ENCODE results near the gene TBRG4.

- TF ChIP-seq SNAI2 (CRISPR knock-in tag; IDR thresholded peaks at IDR 0.05) (no peak), CREB5 (CRISPR knock-in tag; IDR thresholded peaks at IDR 0.05; ENCODE audit: low read depth) (0 out of 2 replicates have a peak, but pooled peaks have one; percentile 12), ZC3H10 (CRISPR knock-in tag; IDR thresholded peaks at IDR 0.05) (no peak)
- TF ChIP-seq, protein P1, sequence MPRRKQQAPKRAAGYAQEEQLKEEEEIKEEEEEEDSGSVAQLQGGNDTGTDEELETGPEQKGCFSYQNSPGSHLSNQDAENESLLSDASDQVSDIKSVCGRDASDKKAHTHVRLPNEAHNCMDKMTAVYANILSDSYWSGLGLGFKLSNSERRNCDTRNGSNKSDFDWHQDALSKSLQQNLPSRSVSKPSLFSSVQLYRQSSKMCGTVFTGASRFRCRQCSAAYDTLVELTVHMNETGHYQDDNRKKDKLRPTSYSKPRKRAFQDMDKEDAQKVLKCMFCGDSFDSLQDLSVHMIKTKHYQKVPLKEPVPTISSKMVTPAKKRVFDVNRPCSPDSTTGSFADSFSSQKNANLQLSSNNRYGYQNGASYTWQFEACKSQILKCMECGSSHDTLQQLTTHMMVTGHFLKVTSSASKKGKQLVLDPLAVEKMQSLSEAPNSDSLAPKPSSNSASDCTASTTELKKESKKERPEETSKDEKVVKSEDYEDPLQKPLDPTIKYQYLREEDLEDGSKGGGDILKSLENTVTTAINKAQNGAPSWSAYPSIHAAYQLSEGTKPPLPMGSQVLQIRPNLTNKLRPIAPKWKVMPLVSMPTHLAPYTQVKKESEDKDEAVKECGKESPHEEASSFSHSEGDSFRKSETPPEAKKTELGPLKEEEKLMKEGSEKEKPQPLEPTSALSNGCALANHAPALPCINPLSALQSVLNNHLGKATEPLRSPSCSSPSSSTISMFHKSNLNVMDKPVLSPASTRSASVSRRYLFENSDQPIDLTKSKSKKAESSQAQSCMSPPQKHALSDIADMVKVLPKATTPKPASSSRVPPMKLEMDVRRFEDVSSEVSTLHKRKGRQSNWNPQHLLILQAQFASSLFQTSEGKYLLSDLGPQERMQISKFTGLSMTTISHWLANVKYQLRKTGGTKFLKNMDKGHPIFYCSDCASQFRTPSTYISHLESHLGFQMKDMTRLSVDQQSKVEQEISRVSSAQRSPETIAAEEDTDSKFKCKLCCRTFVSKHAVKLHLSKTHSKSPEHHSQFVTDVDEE (CRISPR knock-in tag; IDR thresholded peaks at IDR 0.05) = no peak
These were observed at the start of gene TBRG4 for GRCh38 chr7:45111298-45112223.
